HG02759 (cell line): Measurements from ENCODE around the gene CYP2F1.
"Not testable (repeated sequence)": the region's sequence is repeated elsewhere in the genome, so short reads cannot be mapped to it uniquely, and the experiment has no call there.

Experiments used
- ATAC-seq: cut with Tn5 transposase; IDR thresholded peaks from one replicate; pipeline ENCODE4 v1.9.1; 2021; ENCODE audit warnings: mild to moderate bottlenecking, moderate library complexity; ENCODE audit not compliant: unreplicated experiment

Gene CYP2F1

GRCh38 chr19:41126765-41127203 is 12.6 kb downstream of the CYP2F1 start:
- not testable (repeated sequence) for ATAC-seq

GRCh38 chr19:41127362-41127761 is 13.1 kb downstream of the CYP2F1 start:
- ATAC-seq, result not testable (repeated sequence)

- ATAC-seq, result not testable (repeated sequence)
Measured at GRCh38 chr19:41127801-41128300, 13.6 kb downstream of the CYP2F1 start.

GRCh38 chr19:41128692-41129091 is 14.5 kb downstream of the CYP2F1 start:
- ATAC-seq, result no peak

GRCh38 chr19:41131186-41131585 is 17.0 kb downstream of the CYP2F1 start:
- ATAC-seq, result no peak

GRCh38 chr19:41133260-41133659 is 19.0 kb downstream of the CYP2F1 start:
- no peak for ATAC-seq

GRCh38 chr19:41134616-41135015 is 20.4 kb downstream of the CYP2F1 start:
- no peak for ATAC-seq

GRCh38 chr19:41135390-41136384 is 21.5 kb downstream of the CYP2F1 start:
- peak; percentile 52 for ATAC-seq

- no peak for ATAC-seq
Measured at GRCh38 chr19:41136636-41137455, 22.6 kb downstream of the CYP2F1 start.

GRCh38 chr19:41144403-41144802 is 30.2 kb downstream of the CYP2F1 start:
- ATAC-seq, result no peak

- no peak for ATAC-seq
Measured at GRCh38 chr19:41149831-41150230, 35.6 kb downstream of the CYP2F1 start.

GRCh38 chr19:41150986-41151385 is 36.8 kb downstream of the CYP2F1 start:
- not testable (repeated sequence) for ATAC-seq

GRCh38 chr19:41154060-41154459 is 39.8 kb downstream of the CYP2F1 start:
- ATAC-seq, result no peak

GRCh38 chr19:41156207-41156606 is 42.0 kb downstream of the CYP2F1 start:
- ATAC-seq, result no peak

GRCh38 chr19:41159881-41160280 is 45.6 kb downstream of the CYP2F1 start:
- ATAC-seq, result no peak

- ATAC-seq, result no peak
Measured at GRCh38 chr19:41161903-41162302, 47.7 kb downstream of the CYP2F1 start.

GRCh38 chr19:41166944-41167804 is 52.9 kb downstream of the CYP2F1 start:
- ATAC-seq, result no peak

- ATAC-seq, result no peak
Measured at GRCh38 chr19:41172297-41173164, 58.3 kb downstream of the CYP2F1 start.

GRCh38 chr19:41174297-41174928 is 60.2 kb downstream of the CYP2F1 start:
- ATAC-seq, result no peak
